Embryonic facial prominence (tissue), 1 donor: ENCODE results near the gene PTPRN2.

Source experiments
- DNase-seq: peaks from one replicate; pipeline ENCODE4 v3.0.0-alpha.2; 2016; ENCODE audit errors: extremely low spot score

The PTPRN2 gene

DNA sequence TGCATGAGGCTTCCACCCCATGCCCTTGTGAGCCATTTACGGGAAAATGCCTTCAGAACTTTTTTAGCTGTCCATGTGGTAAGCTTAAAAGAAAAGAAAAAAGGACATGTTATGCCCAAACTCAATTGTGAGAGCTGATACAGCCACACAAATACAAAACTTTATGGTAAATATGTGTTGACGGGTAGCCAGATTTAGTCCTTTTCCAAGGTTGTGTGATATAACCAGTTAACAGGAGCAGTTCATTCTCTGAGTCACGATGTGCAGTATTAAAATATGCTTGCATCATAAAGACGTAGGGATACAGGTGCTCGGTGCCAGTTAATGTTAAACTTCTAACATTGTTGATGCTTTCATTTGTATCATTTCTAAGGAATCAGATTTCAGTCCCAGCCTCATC is 900.5 kb downstream of the PTPRN2 start:
- no peak for DNase-seq

DNA sequence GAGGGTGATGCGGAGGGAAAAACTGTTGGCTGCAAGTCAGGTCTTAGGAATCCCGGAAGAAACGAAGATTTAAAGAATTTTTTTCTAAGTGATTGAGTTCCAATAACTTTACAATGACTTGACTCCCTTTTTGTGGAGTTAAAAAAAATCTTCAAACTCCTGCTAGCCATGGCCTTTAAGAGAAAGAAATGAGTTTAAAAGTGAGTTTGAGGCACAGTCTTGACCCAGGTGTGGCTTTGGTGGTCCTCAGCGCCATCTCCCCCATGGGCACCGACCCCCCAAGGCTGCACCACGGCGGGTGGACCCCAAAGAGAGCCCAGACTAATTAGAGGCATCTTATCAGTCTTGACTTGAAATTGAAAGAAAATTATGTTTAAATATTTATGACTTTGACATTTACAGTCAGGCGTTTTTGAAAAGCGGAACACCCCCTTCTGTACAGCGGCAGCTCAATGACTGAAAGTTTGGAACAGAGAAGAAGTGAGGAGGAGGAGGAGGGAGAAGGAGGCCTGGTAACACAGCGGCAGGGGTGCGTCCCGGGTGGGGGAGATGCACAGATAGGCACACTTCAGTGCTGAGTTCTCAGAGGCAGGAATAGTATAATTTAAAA is 901.2 kb downstream of the PTPRN2 start:
- no peak for DNase-seq

DNA sequence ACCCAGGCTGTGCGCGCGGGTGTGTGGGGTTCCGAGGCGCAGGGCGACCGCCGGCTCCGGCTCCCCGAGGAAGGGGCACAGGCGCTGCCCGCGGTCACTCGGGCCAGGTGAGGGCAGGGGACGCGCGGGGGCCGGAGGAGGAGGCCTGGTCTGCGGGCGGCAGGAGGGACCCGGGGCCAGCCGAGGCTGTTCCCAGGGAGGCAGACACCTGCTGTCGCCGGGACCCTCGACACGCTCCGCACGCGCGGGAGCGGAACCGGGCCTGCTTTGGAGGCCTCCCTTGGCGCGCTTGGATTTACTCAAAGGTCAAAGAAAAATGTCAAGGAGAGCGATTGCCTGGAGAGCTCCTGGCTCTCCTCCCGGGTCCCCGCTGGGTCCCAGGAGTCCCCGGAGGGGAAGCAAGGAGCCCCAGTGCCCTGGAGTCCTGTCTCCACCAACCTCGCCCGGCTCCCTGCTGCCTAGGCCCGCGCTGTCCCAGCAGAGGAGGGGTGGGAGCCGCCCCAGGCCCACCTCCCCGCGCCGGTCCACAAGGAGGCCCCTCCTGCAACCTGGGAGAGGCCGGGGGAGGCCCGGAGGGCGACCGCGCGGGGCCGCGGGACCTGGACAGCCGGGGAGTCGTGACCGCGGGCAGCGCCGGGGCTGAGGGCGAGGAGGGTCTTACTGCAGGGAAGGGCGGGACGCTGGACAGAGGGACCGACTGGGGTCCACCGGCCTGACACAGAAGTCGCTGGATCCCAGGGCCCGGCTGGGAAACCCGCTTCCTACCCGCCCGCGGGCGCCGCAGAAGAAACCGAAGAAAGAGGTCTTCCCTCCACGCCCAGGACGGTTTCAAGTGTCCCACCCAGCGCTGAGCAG is 902.0 kb downstream of the PTPRN2 start:
- DNase-seq, result no peak

DNA sequence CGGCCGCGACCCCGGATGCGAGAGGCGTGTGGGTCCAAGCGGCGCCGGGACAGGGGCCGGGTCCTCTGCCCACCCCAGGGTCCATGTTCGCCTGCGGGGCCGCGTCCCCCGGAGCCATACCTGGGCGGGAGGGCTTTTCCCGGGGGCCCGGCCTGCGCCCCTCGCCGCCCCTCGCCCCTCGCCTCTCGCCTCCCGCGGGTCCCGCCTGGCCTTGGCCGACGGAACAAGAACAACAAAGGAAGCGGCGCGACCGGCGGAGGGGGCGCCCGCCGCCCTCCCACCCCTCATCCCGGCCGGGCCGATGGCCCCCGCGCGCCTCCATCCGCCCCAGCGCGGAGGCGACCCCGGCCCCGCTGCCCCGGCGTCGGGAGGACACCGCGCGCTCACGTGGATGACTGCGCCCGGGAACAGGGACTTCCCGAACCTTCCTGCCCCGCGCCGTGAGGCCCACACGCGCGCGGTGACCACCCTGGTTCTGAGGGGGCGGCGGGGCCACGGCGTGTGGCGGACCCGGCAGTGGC is 902.7 kb downstream of the PTPRN2 start:
- DNase-seq, result no peak

DNA sequence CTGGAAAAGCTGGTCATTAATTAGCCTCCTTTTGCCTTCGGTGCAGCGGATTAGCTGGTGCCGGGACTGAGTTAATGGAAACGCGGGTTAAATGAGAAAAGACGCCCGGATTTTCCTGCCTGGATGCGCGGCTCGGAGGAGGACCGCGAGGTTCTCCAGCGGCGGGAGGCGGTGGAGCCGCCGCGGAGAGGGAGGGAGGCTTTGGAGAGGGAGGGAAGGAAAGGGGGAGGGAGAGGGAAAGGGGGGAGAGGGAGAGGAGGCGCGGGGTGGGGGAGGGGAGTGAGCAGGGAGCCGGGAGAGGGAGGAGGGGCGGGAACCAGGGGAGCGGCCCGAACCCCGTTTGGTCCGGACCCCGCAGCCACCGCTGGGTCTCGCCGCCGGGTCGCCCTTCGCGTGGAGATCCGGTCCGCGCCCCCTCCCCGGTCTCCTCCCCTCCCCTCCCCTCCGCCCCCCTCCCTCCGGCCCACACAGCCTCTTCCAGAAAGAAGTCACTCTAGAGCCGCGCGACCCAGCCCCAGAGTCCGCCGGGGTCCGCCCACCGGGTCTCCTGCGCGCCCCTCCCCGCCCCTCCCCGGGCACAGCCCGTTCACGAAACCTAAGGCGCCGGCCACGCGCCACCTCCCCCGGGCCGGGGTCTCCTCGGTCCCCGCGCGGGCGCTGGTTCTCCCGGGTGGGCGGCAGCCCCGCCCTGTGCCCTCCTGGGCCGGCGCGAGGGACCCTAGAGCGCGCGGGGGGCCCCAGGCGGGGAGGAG is 903.3 kb downstream of the PTPRN2 start:
- DNase-seq, result no peak

DNA sequence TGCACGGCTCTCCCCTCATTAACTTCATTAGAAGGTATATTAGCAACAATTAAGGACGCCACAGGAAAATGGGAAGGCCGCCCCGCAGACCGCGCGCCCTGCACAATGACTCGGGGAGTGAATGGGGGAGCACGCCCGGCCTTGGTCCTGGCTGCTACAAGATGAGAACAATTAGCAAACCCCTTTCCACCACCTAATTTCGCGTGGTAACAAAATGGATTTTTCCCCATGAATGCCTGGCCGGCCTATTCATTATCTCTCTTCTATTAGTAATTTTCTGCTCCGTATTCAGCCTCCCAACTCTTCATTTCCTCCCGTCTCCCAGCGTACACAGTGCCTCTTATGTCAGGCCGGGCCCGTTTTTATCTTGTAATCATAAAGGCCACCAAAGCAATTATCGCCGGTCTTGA is 903.9 kb downstream of the PTPRN2 start:
- no peak for DNase-seq

DNA sequence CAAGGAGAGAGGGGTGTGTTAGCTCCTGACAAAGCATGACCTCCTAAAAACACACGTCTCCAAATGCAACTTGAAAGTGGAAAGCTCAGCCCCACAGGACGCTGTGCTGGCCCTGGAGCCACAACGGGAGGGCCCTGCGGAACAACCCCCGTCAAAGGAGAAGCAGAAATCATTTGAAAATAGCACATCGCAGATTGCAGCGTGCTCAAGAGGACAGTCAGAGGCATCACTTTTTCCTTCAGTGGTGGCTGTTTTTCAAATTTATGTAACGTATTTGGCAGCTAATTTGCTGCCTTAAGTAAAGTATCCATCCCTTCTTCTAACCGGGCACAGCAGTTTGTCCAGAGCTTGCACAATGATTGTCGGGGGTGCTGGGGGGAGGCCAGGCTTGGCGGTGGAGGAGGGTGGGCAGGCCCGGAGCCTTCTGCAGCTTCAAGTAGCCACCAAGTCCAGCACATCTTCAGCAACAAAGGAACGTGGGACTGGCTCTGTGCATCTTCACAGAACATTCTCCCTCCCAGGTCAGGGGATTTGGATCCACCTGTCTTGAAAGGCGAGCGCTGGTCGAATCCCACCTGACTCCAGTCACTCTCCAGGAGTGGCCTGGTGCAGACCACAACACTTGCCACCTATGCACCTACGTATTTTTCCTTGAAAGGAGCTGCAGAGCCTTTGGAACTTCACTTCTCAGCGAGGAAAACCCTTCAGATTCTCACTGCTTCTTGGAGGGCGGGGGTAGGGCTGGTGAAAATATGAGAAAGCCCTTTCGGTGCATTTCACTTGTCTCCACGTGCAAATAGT is 904.5 kb downstream of the PTPRN2 start:
- DNase-seq, result no peak

DNA sequence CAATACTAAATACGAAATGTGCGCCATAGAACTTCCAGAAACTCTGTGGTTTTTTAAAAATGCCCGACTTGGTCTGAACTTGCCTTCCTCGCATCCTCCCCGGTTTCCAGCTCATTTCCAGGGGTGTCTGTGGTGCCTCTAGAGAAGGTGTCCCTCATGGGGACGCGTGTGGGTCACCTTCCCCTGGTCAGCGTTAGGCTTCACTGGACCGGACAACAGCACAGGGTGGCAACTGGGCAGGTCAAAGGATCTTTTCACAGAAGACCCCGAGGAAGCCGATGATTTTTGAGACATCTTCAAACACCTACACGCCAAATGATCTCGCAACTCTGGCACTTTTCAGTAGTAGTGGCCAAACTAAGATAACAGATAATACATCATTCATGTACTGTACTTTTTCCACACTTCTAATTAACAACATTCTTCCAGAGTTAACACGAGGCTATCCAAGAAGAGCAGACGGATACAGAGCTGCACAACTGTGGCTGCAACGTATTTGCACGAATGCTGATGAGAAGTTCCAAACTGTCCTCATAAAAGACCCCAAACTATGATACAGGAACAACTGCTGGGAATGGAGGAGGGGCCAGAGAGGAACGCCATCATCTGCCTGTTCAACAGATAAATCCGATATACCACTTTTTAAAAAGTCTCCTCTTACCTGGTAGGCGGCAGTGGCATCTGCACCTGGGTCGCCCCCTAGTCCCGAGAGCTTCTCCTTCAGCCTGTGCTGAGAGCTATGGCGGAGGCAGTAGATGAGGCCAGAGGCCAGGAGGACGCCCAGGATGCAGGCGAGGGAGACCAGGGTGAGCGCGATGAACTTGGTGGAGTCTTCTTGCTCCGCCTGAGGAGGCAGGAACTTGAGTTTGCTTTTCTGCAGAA is 905.3 kb downstream of the PTPRN2 start:
- DNase-seq, result no peak

DNA sequence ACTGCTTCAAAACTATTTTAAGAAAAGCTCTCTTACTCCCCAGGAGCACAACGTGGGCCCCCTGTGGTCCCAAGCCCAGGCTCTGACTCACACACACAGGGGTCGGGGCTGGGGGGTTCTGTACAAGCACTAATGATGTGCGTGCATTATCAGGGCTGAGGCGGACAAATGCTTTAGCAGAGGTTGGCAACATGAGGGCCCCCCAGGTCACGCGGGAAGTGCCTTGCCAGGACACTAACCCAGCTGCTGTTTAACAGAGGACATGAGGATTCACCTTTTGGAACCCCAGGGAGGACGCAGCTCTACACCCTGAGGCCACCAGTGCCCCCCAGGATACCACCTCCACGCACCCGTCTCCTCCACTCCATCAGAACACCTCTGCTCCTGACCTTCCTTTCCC is 908.0 kb downstream of the PTPRN2 start:
- DNase-seq, result no peak

DNA sequence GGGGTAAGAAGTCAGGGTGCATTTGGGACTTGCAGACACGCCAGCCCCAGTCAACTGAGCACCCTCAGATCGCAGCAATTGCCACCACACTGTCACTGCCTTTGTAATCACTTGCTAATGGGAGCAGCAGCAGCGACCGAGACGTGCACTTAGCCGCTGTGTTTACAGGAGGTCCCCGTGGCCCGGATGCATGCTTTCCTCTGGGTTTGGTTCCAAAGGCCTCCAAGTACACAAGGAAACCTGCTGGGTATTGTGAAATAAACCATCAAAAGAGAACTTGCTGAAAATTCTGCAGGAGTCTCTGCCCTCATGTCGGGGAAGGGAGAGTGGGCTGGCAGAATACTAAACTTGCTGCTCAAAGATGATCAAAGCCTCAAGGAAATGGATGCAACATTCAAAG is 909.1 kb downstream of the PTPRN2 start:
- no peak for DNase-seq

DNA sequence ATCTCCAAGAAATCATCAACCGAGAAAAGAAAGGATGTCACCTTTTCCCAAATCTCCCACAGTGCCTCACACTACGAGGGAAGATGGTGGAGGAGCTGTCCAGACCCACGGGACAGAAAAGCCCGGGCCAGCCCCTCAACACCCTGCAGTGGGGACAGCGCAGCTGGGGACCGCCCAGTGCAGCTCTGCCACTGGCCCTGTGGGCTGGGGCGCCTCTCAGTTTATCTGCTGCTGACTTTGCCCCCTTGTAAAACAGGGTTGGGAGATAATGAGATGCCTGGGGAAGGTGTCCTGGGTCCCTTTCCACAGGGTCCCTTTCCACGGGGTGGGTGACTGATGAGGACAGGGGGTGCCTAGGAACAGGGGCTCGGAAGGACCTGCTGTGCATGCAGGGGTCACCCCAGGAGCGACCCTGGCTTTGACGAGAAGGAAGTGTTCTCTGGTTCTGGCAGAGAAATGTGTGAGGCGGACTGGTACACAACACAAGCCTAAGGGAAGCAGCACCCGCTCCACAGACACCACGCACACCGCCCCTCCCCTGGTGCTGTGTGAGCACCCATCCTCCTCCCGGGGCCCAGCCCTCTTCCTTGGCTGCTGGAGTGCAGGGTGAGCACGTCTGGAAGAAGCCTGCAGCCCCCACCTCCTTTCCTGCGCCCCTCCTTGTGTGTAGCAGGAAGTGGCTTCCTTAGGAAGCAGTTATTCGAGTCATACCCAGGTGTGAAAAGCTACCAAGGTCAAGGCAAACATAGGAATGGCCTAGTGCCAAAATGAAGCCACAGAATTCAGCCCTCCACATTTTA is 911.0 kb downstream of the PTPRN2 start:
- DNase-seq, result no peak

DNA sequence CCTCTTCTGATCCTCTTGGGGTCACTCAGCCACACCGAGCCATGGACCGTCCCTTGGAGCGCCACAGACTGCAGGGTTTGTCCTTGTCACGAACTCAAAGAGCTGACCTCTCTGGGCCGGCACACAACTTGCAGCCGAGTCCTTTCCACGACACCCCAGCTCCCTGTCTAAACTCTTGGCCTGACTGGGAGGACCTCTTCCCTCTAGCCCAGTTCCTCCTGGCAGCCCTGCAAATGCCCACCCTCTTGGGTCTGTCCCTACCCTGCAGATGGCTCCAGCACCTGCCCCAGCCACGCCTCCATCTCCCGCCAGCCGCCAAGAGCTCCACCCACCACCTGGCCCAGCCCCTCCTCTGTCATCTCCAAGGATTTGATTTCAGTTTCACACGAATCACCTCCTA is 911.6 kb downstream of the PTPRN2 start:
- DNase-seq, result no peak

DNA sequence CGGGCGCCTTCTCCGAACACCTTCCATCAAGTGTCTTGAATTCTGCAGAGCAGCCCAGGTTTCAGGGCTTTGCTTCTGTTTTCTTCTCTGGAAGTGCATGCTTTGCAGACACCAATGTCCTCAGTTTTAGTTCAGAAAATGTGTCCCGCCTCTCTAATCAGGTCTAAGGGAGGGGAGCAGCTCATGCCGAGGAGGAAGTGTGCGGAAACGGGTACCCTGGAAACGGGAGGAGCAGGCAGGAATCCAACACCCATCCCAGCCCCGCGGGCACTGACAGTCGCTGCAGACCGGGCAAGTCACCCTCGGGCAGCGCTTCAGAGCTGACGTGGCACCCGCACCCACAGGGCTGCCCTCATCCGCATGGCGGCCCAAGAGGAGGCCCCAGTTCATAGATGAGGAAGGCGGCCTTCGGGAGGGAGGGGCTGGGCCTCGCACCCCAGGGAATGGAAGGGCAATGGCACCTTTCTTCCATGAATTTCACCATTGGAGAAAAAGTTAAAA is 912.1 kb downstream of the PTPRN2 start:
- DNase-seq, result no peak

DNA sequence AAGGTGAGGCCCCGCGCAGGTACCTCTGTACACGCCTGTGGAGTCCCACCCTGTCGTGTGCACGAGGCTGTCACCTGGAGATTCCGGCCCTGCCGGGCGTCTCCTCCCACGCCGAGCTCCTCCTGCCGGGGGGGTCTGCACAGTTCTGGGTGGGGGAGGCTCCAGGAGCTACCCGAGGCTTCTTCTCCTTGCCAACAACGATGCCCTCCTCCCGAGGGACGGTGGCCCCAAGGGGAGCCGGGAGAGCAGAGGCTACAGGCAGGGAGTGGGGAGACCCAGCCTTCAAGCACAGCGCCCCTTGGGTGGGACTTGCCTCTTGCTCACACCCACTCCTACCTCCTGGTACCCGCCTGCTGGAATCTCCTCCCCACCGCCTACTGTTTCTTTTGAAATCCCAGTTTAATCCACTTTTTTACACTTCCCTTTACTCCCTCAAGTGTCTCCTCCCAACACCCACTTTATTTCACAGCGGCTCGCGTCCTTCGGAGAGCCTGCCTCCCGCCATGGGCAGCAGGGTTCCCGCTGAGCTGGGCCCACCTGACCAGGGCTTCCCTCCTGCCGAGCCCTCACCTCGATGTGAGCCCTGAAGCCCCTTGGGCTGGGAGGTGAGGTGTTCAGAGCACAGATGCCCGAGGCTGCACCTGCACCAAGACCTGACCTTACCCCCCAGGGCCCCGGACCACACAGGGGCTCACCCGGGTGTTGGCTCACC is 912.8 kb downstream of the PTPRN2 start:
- no peak for DNase-seq

DNA sequence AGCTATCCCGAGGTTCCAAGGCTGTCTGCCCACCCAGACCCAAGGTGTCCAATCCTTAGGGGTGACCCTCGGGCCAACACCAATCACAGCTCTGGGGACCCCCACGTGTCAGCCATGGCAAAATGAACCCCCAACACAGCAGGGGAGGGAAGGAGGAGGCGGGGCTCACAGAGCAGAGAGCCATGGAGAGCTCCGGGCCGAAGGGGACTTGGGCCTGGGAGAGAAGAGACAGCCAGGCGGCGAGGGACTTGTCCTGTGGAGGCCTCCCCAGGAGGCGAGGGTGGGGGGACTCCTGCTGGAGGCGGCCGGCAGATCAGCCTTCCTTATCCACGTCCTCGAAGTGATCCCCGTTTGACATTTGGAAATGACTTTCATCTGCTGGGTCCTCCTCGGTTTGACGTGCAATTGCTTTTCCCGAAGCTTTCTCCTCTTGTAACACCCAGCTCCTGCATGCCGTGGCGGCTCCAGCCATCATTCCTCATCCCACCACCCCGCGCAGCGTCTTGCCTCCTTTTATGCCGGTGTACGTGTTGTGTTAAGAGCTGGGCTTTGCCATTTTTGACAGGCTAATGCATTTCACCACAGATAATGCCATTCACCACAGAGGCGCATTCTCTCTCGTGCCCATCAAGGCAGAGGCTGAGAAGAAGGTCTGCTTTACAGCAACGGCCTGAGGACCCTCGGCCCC is 913.5 kb downstream of the PTPRN2 start:
- no peak for DNase-seq

DNA sequence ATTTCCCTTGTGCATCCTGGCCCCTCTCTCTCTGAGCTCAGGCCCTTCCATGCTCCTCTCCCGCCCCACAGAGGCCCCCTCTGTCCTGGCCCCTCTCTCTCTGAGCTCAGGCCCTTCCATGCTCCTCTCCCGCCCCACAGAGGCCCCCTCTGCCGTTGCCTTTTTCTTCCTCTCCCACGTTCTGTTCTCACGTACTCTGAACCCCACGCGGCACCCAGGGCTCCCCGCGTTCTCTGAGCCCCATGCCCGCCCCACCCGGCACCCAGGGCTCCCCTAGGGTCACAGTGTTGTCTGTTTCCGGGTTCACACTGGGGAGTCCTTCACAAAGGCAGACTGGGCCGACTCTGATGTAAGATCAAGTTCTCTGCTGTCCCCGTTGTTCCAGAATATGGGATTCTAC is 914.0 kb downstream of the PTPRN2 start:
- no peak for DNase-seq

DNA sequence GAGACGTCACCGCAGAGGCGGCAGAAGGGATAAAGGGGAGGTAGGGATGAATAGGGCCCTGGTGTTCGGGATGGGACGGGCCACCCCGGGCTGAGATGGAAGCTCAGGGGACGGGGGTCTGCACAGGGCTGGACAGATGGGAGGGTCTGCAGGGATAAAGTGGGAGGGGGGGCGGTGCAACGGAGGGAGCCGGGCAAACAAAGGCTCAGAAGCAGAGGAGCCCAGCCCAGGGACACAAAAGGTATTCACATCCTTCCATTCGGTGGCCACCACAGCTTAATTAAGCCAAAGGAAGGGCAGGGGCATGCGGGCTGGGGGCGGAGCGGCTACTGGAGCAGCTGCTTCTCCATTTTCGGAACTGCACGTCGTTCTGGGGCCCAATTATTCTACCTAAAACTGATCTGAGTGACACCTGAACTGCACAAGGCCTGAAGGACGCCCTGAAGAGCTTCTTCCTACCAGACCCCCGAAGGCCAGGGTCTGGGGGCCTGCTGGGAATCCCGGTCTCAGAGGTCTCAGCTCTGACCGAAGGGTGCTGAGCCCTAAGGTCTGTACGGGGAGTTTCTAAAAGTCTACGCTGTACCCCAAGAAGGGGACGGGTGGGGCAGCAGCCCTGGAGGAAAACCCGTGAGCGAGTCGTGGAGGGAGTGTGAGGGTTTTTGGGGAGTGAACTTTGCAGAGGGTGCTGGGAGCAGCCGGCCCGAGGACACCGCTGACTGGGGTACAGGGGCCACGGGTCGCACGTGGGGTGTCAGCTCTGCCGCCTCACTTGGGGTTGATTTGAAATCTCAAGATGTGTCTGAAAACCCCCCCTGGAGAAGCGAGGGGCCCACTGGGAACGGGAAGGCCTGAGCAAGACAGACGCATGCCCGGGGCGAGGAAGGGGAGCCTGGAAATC is 916.0 kb downstream of the PTPRN2 start:
- DNase-seq, result no peak
